Panc1 (cell line): ENCODE results near the gene SKP1. TPM values are rescaled to one million over a fixed set of nuclear protein-coding genes. Genes with fewer than 3 reads are reported as not detected.

Source experiments
- ATAC-seq: fragments of 200-7000 bp; cut with Tn5 transposase; 2 replicates; pipeline ENCODE4 v1.9.1; 2020; ENCODE audit warnings: mild to moderate bottlenecking, moderate library complexity
- BruUV-seq: library from RNA; stranded (reverse); fragments of 400-500 nt; replicated peaks from 2 replicates; lab custom pipeline; 2021; lab: Mats Ljungman, UMichigan
- CTCF ChIA-PET: fragments of 300-600 bp; sonication (Branson Sonifier 250); formaldehyde crosslinking; loops from one replicate; lab custom pipeline; 2022; ENCODE audit warnings: antibody characterized with exemption; lab: Charles Lee
- POLR2A ChIA-PET: fragments of 300-600 bp; sonication (Branson Sonifier 250); formaldehyde crosslinking; loops from one replicate; lab custom pipeline; 2022; ENCODE audit warnings: antibody characterized with exemption; lab: Charles Lee
- DNase-seq: peaks from one replicate; pipeline ENCODE4 v3.0.0-alpha.2; 2010; ENCODE audit warnings: low read depth, low spot score
- H3K27ac ChIP-seq: 2 replicates; pipeline ENCODE4 v1.5.1; 2011; ENCODE audit warnings: mild to moderate bottlenecking, low read length, inconsistent platforms
- H3K27me3 ChIP-seq: fragments of 200-500 bp; sonication (Bioruptor generic); 2 replicates; pipeline ENCODE4 v1.6.0; 2014; ENCODE audit warnings: low read length, inconsistent platforms; ENCODE audit not compliant: control insufficient read depth, insufficient read depth
- H3K36me3 ChIP-seq: fragments of 200-500 bp; sonication (Bioruptor generic); 2 replicates; pipeline ENCODE4 v1.5.1; 2014; ENCODE audit warnings: inconsistent platforms, mild to moderate bottlenecking, low read length, moderate library complexity; ENCODE audit not compliant: control insufficient read depth, insufficient read depth
- H3K4me1 ChIP-seq: 2 replicates; pipeline ENCODE4 v1.5.1; 2011; ENCODE audit warnings: inconsistent platforms, mild to moderate bottlenecking, low read length, moderate library complexity; ENCODE audit not compliant: control insufficient read depth, insufficient read depth
- H3K4me3 ChIP-seq, 2 experiments: 2 replicates each; pipeline ENCODE4 v1.5.1; 2011 to 2012; ENCODE audit warnings: low read depth in 2 of 2, low read length in 2 of 2, mild to moderate bottlenecking in 2 of 2, inconsistent platforms in 1 of 2, moderate library complexity in 1 of 2
- H3K9me3 ChIP-seq: fragments of 200-500 bp; sonication (Bioruptor generic); 2 replicates; pipeline ENCODE4 v1.5.1; 2014; ENCODE audit warnings: low read depth, mild to moderate bottlenecking, inconsistent platforms, low read length, moderate library complexity; ENCODE audit not compliant: control insufficient read depth, insufficient read depth
- POLR2AphosphoS5 ChIP-seq: IDR thresholded peaks from 2 replicates; pipeline ENCODE4 v1.6.1; 2012; ENCODE audit warnings: mild to moderate bottlenecking, low read depth, low read length, moderate library complexity
- SIN3A ChIP-seq: IDR thresholded peaks from 2 replicates; pipeline ENCODE4 v1.6.1; 2012; ENCODE audit warnings: low read depth, mild to moderate bottlenecking, low read length, moderate library complexity, borderline replicate concordance; ENCODE audit not compliant: insufficient read depth
- TCF7L2 ChIP-seq: IDR thresholded peaks from 2 replicates; pipeline ENCODE4 v1.6.1; 2011; ENCODE audit warnings: mild to moderate bottlenecking, low read depth, low read length, inconsistent platforms
- in situ Hi-C: cut with HindIII; loops from 2 replicates; pipeline ENCODE4 v1.10.0; 2016; ENCODE audit warnings: low sequenced_read_pairs, low pct_unique_long_range_greater_than_20kb
- intact Hi-C: fragments of 100-400 bp; cut with micrococcal nuclease; formaldehyde crosslinking; loops from one replicate; pipeline ENCODE4 v1.10.0; 2022; ENCODE audit not compliant: unreplicated experiment
- total RNA-seq: library from RNA; stranded (reverse); gene quantifications from one replicate; pipeline ENCODE4 v1.2.1, GENCODE V29; 2021; ENCODE audit not compliant: unreplicated experiment
- TF ChIP-seq, protein P1 (sequence below): fragments of 450-650 bp; IDR thresholded peaks from 2 replicates; pipeline ENCODE4 v1.5.1; 2017; ENCODE audit warnings: mild to moderate bottlenecking
- TF ChIP-seq, protein P2 (sequence below), 2 experiments: IDR thresholded peaks; 2 replicates each; pipeline ENCODE4 v1.6.1; 2011 to 2012; ENCODE audit warnings: low read depth in 2 of 2, control low read depth in 1 of 2, low read length in 1 of 2, mild to moderate bottlenecking in 1 of 2, moderate library complexity in 1 of 2; ENCODE audit not compliant: insufficient read depth in 1 of 2

Gene SKP1
- total RNA-seq, 1 experiment from 2014 or later: 301 TPM

DNA sequence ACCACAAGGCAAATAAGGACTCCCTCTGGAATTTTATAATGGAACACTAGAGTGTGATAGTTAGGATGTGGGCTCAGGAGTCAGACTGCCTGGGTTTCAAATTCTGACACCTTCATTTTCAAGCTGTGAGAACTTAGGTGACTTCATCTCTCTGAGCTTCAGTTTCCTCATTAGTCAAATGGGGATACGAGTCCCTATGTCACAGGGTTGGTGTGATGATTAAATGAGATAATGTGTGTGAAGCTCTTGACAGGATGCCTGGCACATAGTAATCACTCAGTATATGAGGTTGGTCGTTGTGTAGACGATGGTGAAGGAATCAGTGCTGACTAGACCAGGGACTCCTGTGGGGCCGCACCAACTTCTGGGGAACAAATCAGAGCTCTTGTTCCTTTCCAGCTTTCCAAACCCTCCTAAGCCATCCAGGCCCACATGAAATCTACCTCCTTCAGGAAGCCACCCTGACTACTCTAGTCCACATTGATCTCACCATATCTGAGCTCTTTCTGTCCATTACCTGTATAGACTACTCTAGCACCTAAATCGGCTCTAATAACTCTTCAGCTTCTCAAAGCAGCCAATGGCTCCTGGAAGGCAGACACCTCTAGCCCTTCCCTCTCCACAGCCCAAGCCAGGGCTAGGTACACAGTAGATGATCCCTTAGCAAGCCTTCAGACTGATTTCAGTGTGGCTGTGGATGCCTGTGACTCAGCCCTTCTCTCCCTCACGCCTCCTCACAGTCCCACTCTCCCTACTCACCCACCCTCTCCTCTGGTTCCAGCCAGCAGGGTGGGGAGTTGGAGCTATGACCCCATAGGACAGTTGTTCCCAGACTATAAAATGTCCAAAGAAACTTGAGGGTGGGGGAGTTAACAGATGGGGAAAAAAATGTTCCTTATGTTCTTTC lies 64.8 kb downstream of the SKP1 start:
- intact Hi-C loops: no loop called here
- no peak for DNase-seq
- H3K4me3 ChIP-seq: no peak overlapping the region
- TF ChIP-seq TCF7L2 (no peak), SIN3A (no peak), POLR2AphosphoS5 (no peak)
- TF ChIP-seq, protein P1, sequence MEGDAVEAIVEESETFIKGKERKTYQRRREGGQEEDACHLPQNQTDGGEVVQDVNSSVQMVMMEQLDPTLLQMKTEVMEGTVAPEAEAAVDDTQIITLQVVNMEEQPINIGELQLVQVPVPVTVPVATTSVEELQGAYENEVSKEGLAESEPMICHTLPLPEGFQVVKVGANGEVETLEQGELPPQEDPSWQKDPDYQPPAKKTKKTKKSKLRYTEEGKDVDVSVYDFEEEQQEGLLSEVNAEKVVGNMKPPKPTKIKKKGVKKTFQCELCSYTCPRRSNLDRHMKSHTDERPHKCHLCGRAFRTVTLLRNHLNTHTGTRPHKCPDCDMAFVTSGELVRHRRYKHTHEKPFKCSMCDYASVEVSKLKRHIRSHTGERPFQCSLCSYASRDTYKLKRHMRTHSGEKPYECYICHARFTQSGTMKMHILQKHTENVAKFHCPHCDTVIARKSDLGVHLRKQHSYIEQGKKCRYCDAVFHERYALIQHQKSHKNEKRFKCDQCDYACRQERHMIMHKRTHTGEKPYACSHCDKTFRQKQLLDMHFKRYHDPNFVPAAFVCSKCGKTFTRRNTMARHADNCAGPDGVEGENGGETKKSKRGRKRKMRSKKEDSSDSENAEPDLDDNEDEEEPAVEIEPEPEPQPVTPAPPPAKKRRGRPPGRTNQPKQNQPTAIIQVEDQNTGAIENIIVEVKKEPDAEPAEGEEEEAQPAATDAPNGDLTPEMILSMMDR: no peak
- TF ChIP-seq, protein P2, sequence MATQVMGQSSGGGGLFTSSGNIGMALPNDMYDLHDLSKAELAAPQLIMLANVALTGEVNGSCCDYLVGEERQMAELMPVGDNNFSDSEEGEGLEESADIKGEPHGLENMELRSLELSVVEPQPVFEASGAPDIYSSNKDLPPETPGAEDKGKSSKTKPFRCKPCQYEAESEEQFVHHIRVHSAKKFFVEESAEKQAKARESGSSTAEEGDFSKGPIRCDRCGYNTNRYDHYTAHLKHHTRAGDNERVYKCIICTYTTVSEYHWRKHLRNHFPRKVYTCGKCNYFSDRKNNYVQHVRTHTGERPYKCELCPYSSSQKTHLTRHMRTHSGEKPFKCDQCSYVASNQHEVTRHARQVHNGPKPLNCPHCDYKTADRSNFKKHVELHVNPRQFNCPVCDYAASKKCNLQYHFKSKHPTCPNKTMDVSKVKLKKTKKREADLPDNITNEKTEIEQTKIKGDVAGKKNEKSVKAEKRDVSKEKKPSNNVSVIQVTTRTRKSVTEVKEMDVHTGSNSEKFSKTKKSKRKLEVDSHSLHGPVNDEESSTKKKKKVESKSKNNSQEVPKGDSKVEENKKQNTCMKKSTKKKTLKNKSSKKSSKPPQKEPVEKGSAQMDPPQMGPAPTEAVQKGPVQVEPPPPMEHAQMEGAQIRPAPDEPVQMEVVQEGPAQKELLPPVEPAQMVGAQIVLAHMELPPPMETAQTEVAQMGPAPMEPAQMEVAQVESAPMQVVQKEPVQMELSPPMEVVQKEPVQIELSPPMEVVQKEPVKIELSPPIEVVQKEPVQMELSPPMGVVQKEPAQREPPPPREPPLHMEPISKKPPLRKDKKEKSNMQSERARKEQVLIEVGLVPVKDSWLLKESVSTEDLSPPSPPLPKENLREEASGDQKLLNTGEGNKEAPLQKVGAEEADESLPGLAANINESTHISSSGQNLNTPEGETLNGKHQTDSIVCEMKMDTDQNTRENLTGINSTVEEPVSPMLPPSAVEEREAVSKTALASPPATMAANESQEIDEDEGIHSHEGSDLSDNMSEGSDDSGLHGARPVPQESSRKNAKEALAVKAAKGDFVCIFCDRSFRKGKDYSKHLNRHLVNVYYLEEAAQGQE (IDR thresholded peaks at IDR 0.05; ENCODE audit: insufficient read depth in 1 of 2, low read depth in 2 of 2, low read length in 1 of 2): no peak
- no peak for ATAC-seq
- no peaks in the 10 kb centered on the region for H3K27me3 ChIP-seq
- in situ Hi-C loops: no loop called here
- no peak overlapping the region for H3K27ac ChIP-seq
- POLR2A ChIA-PET: interaction anchor here (0.6 to 0.8 kb wide), 2 partner anchors 101 to 876 kb away, joined by 7 to 10 read pairs; no protein-coding TSS in a partner anchor
- CTCF ChIA-PET: interaction anchor here (1.1 kb wide), 1 partner anchor 11 kb away, joined by 6 read pairs; no protein-coding TSS in a partner anchor
- BruUV-seq: TSS peak; percentile 56
- no peaks in the 10 kb centered on the region for H3K36me3 ChIP-seq
- peaks cover 6% of the 10 kb centered on the region; the same call in 1 of the 2 replicates for H3K4me1 ChIP-seq
- H3K9me3 ChIP-seq: no peaks in the 10 kb centered on the region

DNA sequence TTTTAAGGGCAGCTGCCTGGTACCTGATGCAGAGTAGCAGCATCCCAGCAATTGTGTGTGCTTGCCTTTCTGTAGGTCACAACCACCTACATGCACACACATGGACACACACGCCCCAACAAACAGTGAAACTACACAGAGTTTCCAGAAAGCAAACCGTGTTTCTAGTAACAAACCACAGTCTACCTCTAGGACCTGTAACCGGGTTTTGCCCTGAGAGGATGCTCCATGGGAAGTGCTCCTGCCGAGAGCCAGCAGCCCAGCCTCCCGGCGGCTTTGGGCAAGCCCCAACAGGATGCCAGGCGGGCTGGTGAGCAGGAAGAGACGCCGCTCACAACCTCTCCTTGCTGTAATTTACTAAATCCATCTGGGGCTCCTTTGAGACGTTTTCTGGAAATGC lies 66.4 kb downstream of the SKP1 start:
- Histone ChIP-seq H3K9me3 (no peaks in the 10 kb centered on the region), H3K36me3 (no peaks in the 10 kb centered on the region), H3K27me3 (no peaks in the 10 kb centered on the region), H3K4me3 (no peak overlapping the region), H3K4me1 (no peaks in the 10 kb centered on the region; the same call in 1 of the 2 replicates), H3K27ac (no peak overlapping the region)
- no peak for DNase-seq
- no peak for ATAC-seq
- BruUV-seq: no TSS peak
- intact Hi-C loops (no loop called here), in situ Hi-C loops (no loop called here)
- POLR2A ChIA-PET: no interaction called here
- TF ChIP-seq SIN3A: no peak
- no peak for TF ChIP-seq POLR2AphosphoS5
- TF ChIP-seq, protein P1: no peak
- no peak for TF ChIP-seq TCF7L2
- TF ChIP-seq, protein P2 (IDR thresholded peaks at IDR 0.05; ENCODE audit: insufficient read depth in 1 of 2, low read depth in 2 of 2, low read length in 1 of 2): no peak
- CTCF ChIA-PET: no interaction called here
